ENCODE measurements around the gene CEP152. TPM values are rescaled to one million over a fixed set of nuclear protein-coding genes. Genes with fewer than 3 reads are reported as not detected.
A peak's percentile ranks its signal among the peaks of the same experiment; 100 is the strongest.

CEP152 gene
- total and polyA plus RNA-seq, 9 of the 15 experiments (the other 6 are each of a cell fraction or from before 2014, with no cell fraction given): 9.9 to 43.0 (median 23.6) TPM

- TF ChIP-seq ATF1 (CRISPR knock-in tag; IDR thresholded peaks at IDR 0.05): no peak
- TF ChIP-seq ATF1 (tag; IDR thresholded peaks at IDR 0.05): peak; percentile 80
- peak; percentile 87 for TF ChIP-seq FOS (IDR thresholded peaks at IDR 0.05; ENCODE audit: extremely low read depth, insufficient read length)
- no peak for TF ChIP-seq ZNF589 (CRISPR knock-in tag; IDR thresholded peaks at IDR 0.05; ENCODE audit: low read depth)
- TF ChIP-seq NCOA1 (IDR thresholded peaks at IDR 0.05; ENCODE audit: low read depth): no peak
- peak; percentile 88 for TF ChIP-seq ESRRA (IDR thresholded peaks at IDR 0.05; ENCODE audit: borderline replicate concordance, low read depth)
- TF ChIP-seq HNRNPL (IDR thresholded peaks at IDR 0.05; ENCODE audit: low read depth, low read length): peak; percentile 63; the same call in 1 of the 2 replicates
- peak; percentile 67 for TF ChIP-seq ASH1L (IDR thresholded peaks at IDR 0.05; ENCODE audit: borderline replicate concordance, low read depth, partially characterized antibody)
- peak; percentile 90 for TF ChIP-seq TBP (optimal IDR thresholded peaks at IDR 0.05; ENCODE audit: low read depth, low read length)
- TF ChIP-seq JUNB (CRISPR knock-in tag; conservative IDR thresholded peaks at IDR 0.05): no peak
Measured at GRCh38 chr15:48810414-48811324, at the start of gene CEP152 (continued).

- intact Hi-C loops (cut with micrococcal nuclease): loop anchor here (5.0 kb wide), 2 partner anchors 47 to 142 kb away; partner anchors contain the start of gene CEP152
- no peaks in the 10 kb centered on the region for H3K9me1 ChIP-seq (ENCODE audit: control insufficient read depth, insufficient read depth, low read length)
- ATAC-seq (no peak), FAIRE-seq (no peak), DNase-seq (ENCODE audit: extremely low read depth in 1 of 4, low spot score in 3 of 4) (no peak)
- WGBS (ENCODE audit: insufficient coverage, low coverage, missing lambda C conversion rate): 65% methylated on average over 2 of the region's 2 CpGs
- peak overlapping the region; percentile 29; the same call in 1 of the 2 replicates for H2AFZ ChIP-seq (ENCODE audit: low read depth, low read length)
- ChIA-PET CTCF (ENCODE audit: low intra/inter-chr PET ratio) (no interaction called here), POLR2A (interaction anchor here (1.8 kb wide), 1 partner anchor 11 kb away, joined by 9 read pairs; no protein-coding TSS in a partner anchor)
- in situ Hi-C loops (cut with MboI): loop anchor here (10.0 kb wide), 1 partner anchor 1285 kb away; no protein-coding TSS in a partner anchor
- TF ChIP-seq SIN3B (IDR thresholded peaks at IDR 0.05; ENCODE audit: low read depth) (no peak), ZNF707 (CRISPR knock-in tag; conservative IDR thresholded peaks at IDR 0.05) (no peak), NR2C2 (CRISPR knock-in tag; IDR thresholded peaks at IDR 0.05) (no peak), NR2C2 (tag; IDR thresholded peaks at IDR 0.05) (0 out of 2 replicates have a peak, but pooled peaks have one; percentile 4), ZNF512 (tag; IDR thresholded peaks at IDR 0.05) (no peak)
- peaks cover 0 to 22% of the 10 kb centered on the region in 2 experiments; a peak in 4 of 5 replicates for H3K4me1 ChIP-seq (replicated peaks in 1 of 2; ENCODE audit: control insufficient read depth in 2 of 2, insufficient read depth in 2 of 2, low read length in 2 of 2)
- no peak overlapping the region for H3K27ac ChIP-seq (ENCODE audit: extremely low read depth, low read depth, low read length)
- H3K9me3 ChIP-seq (replicated peaks; ENCODE audit: control insufficient read depth, insufficient read depth, low read depth, low read length): no peaks in the 10 kb centered on the region
- no peaks in the 10 kb centered on the region for H3K27me3 ChIP-seq (ENCODE audit: control insufficient read depth in 2 of 2, insufficient read depth in 2 of 2, low read length in 2 of 2)
- no peak overlapping the region for H3K9ac ChIP-seq (ENCODE audit: insufficient read depth in 1 of 2, low read depth in 2 of 2, low read length in 2 of 2)
- H3K36me3 ChIP-seq (ENCODE audit: control insufficient read depth, insufficient read depth, low read length): no peaks in the 10 kb centered on the region
- no peaks in the 10 kb centered on the region for H4K20me1 ChIP-seq (replicated peaks; ENCODE audit: control insufficient read depth, insufficient read depth, low read length)
- no peak overlapping the region for H3K4me3 ChIP-seq
- no TSS peak for BruUV-seq (replicated peaks)
- H3K4me2 ChIP-seq (ENCODE audit: insufficient read depth, low read length): no peak overlapping the region
- no peaks in the 10 kb centered on the region for H3K79me2 ChIP-seq (ENCODE audit: control insufficient read depth, insufficient read depth, low read length)
Measured at GRCh38 chr15:48859426-48859825, 48.6 kb upstream of the CEP152 start.
